Fibroblast of lung (primary cell): ENCODE data around the gene DENND1A.

Source experiments
- EZH2 ChIP-seq: IDR thresholded peaks from 2 replicates; pipeline ENCODE4 v1.5.1; 2012; ENCODE audit warnings: low read length, control low read depth, mild to moderate bottlenecking; ENCODE audit errors: missing control alignments
- TF ChIP-seq, protein P1 (sequence below), 2 donors: IDR thresholded peaks in 1 of 2; conservative IDR thresholded peaks in 1 of 2; 1 replicate in 1 of 2; 2 replicates in 1 of 2; pipeline ENCODE4 v1.5.1; 2011 to 2012; ENCODE audit warnings: low read length in 2 of 2, control low read depth in 1 of 2, inconsistent platforms in 1 of 2, low read depth in 1 of 2, mild to moderate bottlenecking in 1 of 2

DNA sequence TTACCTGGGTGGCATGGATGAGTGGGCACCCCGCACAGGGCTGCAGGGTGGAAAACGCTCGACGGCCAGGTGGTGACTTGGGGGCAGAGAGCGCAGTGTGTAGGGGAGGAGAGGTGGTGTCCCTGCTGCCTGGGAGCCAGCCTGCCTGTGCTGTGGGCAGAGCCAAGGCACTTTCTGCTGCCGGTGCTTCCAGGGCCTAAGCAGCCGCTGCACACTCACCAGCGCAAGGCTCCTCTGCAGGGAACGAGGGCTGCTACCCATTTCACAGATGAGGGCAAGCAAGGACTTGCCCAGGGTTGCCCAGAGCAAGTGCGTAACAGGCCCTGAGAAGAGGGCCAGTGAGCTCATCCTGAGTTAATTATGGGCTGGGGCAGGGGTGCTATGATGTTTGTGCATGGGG is 511.4 kb downstream of the DENND1A start:
- TF ChIP-seq, protein P1, sequence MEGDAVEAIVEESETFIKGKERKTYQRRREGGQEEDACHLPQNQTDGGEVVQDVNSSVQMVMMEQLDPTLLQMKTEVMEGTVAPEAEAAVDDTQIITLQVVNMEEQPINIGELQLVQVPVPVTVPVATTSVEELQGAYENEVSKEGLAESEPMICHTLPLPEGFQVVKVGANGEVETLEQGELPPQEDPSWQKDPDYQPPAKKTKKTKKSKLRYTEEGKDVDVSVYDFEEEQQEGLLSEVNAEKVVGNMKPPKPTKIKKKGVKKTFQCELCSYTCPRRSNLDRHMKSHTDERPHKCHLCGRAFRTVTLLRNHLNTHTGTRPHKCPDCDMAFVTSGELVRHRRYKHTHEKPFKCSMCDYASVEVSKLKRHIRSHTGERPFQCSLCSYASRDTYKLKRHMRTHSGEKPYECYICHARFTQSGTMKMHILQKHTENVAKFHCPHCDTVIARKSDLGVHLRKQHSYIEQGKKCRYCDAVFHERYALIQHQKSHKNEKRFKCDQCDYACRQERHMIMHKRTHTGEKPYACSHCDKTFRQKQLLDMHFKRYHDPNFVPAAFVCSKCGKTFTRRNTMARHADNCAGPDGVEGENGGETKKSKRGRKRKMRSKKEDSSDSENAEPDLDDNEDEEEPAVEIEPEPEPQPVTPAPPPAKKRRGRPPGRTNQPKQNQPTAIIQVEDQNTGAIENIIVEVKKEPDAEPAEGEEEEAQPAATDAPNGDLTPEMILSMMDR (conservative IDR thresholded peaks at IDR 0.05 in 1 of 2, IDR thresholded peaks at IDR 0.05 in 1 of 2; ENCODE audit: low read depth in 1 of 2, low read length in 2 of 2), result no peak
- no peak for TF ChIP-seq EZH2
